Osteoblast (primary cell): ENCODE results near the gene RHOC. TPM values are rescaled to one million over a fixed set of nuclear protein-coding genes. Genes with fewer than 3 reads are reported as not detected.
A peak's percentile ranks its signal among the peaks of the same experiment; 100 is the strongest.

Experiments used
- DNase-seq: peaks from one replicate; pipeline ENCODE4 v3.0.0; 2011; ENCODE audit warnings: low spot score, mixed read lengths; ENCODE audit not compliant: insufficient read length; ENCODE audit errors: missing footprints
- H2AFZ ChIP-seq: 2 replicates; pipeline ENCODE4 v1.6.0; 2011; ENCODE audit warnings: mild to moderate bottlenecking, low read length
- H3K27ac ChIP-seq: 2 replicates; pipeline ENCODE4 v1.5.1; 2011; ENCODE audit warnings: mild to moderate bottlenecking, low read depth, low read length, moderate library complexity
- H3K27me3 ChIP-seq: 2 replicates; pipeline ENCODE4 v1.6.0; 2012; ENCODE audit warnings: mild to moderate bottlenecking, control low read depth, inconsistent platforms, low read length, moderate library complexity; ENCODE audit not compliant: insufficient read depth
- H3K36me3 ChIP-seq: 2 replicates; pipeline ENCODE4 v1.5.1; 2011; ENCODE audit warnings: mild to moderate bottlenecking, low read length, control low read depth, moderate library complexity; ENCODE audit not compliant: insufficient read depth
- H3K4me1 ChIP-seq: 2 replicates; pipeline ENCODE4 v1.5.1; 2011; ENCODE audit warnings: mild to moderate bottlenecking, low read length, control low read depth, moderate library complexity; ENCODE audit not compliant: insufficient read depth
- H3K4me2 ChIP-seq: 2 replicates; pipeline ENCODE4 v1.6.0; 2011; ENCODE audit warnings: mild to moderate bottlenecking, low read length; ENCODE audit not compliant: insufficient read depth
- H3K4me3 ChIP-seq: fragments of 200-600 bp; sonication (generic); 3 replicates; pipeline ENCODE4 v1.5.1; 2012; ENCODE audit warnings: mild to moderate bottlenecking, low read length, inconsistent platforms; ENCODE audit not compliant: insufficient read depth
- H3K79me2 ChIP-seq: 2 replicates; pipeline ENCODE4 v1.6.0; 2012; ENCODE audit warnings: mild to moderate bottlenecking, low read length, control low read depth, inconsistent platforms; ENCODE audit not compliant: insufficient read depth
- H3K9me3 ChIP-seq: 2 replicates; pipeline ENCODE4 v1.5.1; 2011; ENCODE audit warnings: low read depth, low read length, control low read depth
- H4K20me1 ChIP-seq: 2 replicates; pipeline ENCODE4 v1.6.0; 2012; ENCODE audit warnings: mild to moderate bottlenecking, low read length, control low read depth; ENCODE audit not compliant: insufficient read depth
- total RNA-seq: library from RNA; depleted of rRNA; stranded (reverse); fragments of >200 nt; gene quantifications from 2 replicates; pipeline ENCODE4 v1.2.3, GENCODE V29; 2012
- TF ChIP-seq, protein P1 (sequence below): IDR thresholded peaks from 2 replicates; pipeline ENCODE4 v1.5.1; 2011; ENCODE audit warnings: mild to moderate bottlenecking, low read depth, low read length, moderate library complexity; ENCODE audit errors: extremely low read depth

Gene RHOC
- total RNA-seq, 1 donor = 325 TPM

GRCh38 chr1:112708002-112708448, 1.1 kb upstream of the RHOC start:
- peaks cover 30% of the 10 kb centered on the region for H4K20me1 ChIP-seq
- no peak overlapping the region for H2AFZ ChIP-seq
- H3K27ac ChIP-seq = no peak overlapping the region
- H3K9me3 ChIP-seq = no peaks in the 10 kb centered on the region
- peaks cover 33% of the 10 kb centered on the region for H3K4me1 ChIP-seq
- H3K27me3 ChIP-seq = no peaks in the 10 kb centered on the region
- peak overlapping the region; percentile 93 for H3K4me3 ChIP-seq
- peaks cover 14% of the 10 kb centered on the region for H3K36me3 ChIP-seq
- DNase-seq = peak; percentile 58
- H3K79me2 ChIP-seq = peaks cover 44% of the 10 kb centered on the region
- TF ChIP-seq, protein P1, sequence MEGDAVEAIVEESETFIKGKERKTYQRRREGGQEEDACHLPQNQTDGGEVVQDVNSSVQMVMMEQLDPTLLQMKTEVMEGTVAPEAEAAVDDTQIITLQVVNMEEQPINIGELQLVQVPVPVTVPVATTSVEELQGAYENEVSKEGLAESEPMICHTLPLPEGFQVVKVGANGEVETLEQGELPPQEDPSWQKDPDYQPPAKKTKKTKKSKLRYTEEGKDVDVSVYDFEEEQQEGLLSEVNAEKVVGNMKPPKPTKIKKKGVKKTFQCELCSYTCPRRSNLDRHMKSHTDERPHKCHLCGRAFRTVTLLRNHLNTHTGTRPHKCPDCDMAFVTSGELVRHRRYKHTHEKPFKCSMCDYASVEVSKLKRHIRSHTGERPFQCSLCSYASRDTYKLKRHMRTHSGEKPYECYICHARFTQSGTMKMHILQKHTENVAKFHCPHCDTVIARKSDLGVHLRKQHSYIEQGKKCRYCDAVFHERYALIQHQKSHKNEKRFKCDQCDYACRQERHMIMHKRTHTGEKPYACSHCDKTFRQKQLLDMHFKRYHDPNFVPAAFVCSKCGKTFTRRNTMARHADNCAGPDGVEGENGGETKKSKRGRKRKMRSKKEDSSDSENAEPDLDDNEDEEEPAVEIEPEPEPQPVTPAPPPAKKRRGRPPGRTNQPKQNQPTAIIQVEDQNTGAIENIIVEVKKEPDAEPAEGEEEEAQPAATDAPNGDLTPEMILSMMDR = no peak
- peak overlapping the region; percentile 96 for H3K4me2 ChIP-seq

- no peak overlapping the region for H3K27ac ChIP-seq
- peaks cover 50% of the 10 kb centered on the region for H3K79me2 ChIP-seq
- H4K20me1 ChIP-seq = peaks cover 36% of the 10 kb centered on the region
- H3K4me3 ChIP-seq = peak overlapping the region; percentile 93
- H3K27me3 ChIP-seq = no peaks in the 10 kb centered on the region
- DNase-seq = peak; percentile 99
- H3K9me3 ChIP-seq = no peaks in the 10 kb centered on the region
- H3K4me2 ChIP-seq = peak overlapping the region; percentile 96
- H2AFZ ChIP-seq = peak overlapping the region; percentile 79
- peaks cover 39% of the 10 kb centered on the region for H3K4me1 ChIP-seq
- H3K36me3 ChIP-seq = peaks cover 20% of the 10 kb centered on the region
- TF ChIP-seq, protein P1 = peak; percentile 88
These were observed 484 bp upstream of the RHOC start for GRCh38 chr1:112707221-112708001.

- peaks cover 50% of the 10 kb centered on the region for H4K20me1 ChIP-seq
- H3K79me2 ChIP-seq = peaks cover 58% of the 10 kb centered on the region
- H3K4me1 ChIP-seq = peaks cover 62% of the 10 kb centered on the region
- H3K4me2 ChIP-seq = peak overlapping the region; percentile 96
- no peaks in the 10 kb centered on the region for H3K9me3 ChIP-seq
- H3K4me3 ChIP-seq = peak overlapping the region; percentile 93
- peak; percentile 99 for DNase-seq
- TF ChIP-seq, protein P1 = no peak
- peak overlapping the region; percentile 91 for H3K27ac ChIP-seq
- H2AFZ ChIP-seq = no peak overlapping the region
- no peaks in the 10 kb centered on the region for H3K27me3 ChIP-seq
- peaks cover 38% of the 10 kb centered on the region for H3K36me3 ChIP-seq
These were observed 1.8 kb downstream of the RHOC start for GRCh38 chr1:112704934-112705627.

- H4K20me1 ChIP-seq = peaks cover 52% of the 10 kb centered on the region
- TF ChIP-seq, protein P1 = no peak
- peaks cover 67% of the 10 kb centered on the region for H3K4me1 ChIP-seq
- no peaks in the 10 kb centered on the region for H3K27me3 ChIP-seq
- no peak for DNase-seq
- H3K36me3 ChIP-seq = peaks cover 45% of the 10 kb centered on the region
- H2AFZ ChIP-seq = no peak overlapping the region
- H3K4me3 ChIP-seq = peak overlapping the region; percentile 93
- H3K27ac ChIP-seq = peak overlapping the region; percentile 91
- peak overlapping the region; percentile 96 for H3K4me2 ChIP-seq
- no peaks in the 10 kb centered on the region for H3K9me3 ChIP-seq
- peaks cover 58% of the 10 kb centered on the region for H3K79me2 ChIP-seq
These were observed 2.5 kb downstream of the RHOC start for GRCh38 chr1:112704391-112704933.
